Psoas muscle (tissue), 8 donors: Measurements from ENCODE around the gene GALNT5. TPM values are rescaled to one million over a fixed set of nuclear protein-coding genes. Genes with fewer than 3 reads are reported as not detected.

ENCODE experiments used
- ATAC-seq, 4 donors: fragments of 200-7000 bp; cut with Tn5 transposase; one replicate each; pipeline ENCODE4 v1.9.1; 2020; ENCODE audit warnings: moderate library complexity in 3 of 4, mild to moderate bottlenecking in 2 of 4
- DNase-seq, 2 donors: peaks; one replicate each; pipeline ENCODE4 v3.0.0-alpha.2; 2020
- H3K27ac ChIP-seq: fragments of 200-600 bp; one replicate; pipeline ENCODE4 v1.8.0; 2022
- H3K27me3 ChIP-seq, 3 donors: fragments of 200-600 bp in 1 of 3; one replicate each; pipeline versions ENCODE4 v1.6.1 to v1.8.0; 2013 to 2022; ENCODE audit warnings: low read length in 2 of 3, mild to moderate bottlenecking in 2 of 3, moderate library complexity in 1 of 3; ENCODE audit not compliant: insufficient read depth in 3 of 3
- H3K36me3 ChIP-seq, 2 donors: fragments of 200-600 bp in 1 of 2; one replicate each; pipeline versions ENCODE4 v1.6.1 to v1.8.0; 2013 to 2022; ENCODE audit warnings: low read depth in 1 of 2, mild to moderate bottlenecking in 1 of 2, moderate library complexity in 1 of 2; ENCODE audit not compliant: insufficient read depth in 1 of 2
- H3K4me1 ChIP-seq: fragments of 200-600 bp; one replicate; pipeline ENCODE4 v1.8.0; 2022
- H3K4me3 ChIP-seq: fragments of 200-600 bp; one replicate; pipeline ENCODE4 v1.8.0; 2022; ENCODE audit warnings: mild to moderate bottlenecking
- H3K9me3 ChIP-seq: fragments of 200-600 bp; one replicate; pipeline ENCODE4 v1.8.0; 2022
- CTCF ChIP-seq: fragments of 200-600 bp; IDR thresholded peaks from one replicate; pipeline ENCODE4 v1.8.0; 2022; ENCODE audit warnings: antibody characterized with exemption
- WGBS, 3 donors: extraction: QIAGEN DNeasy Blood & Tissue Kit; methylation state at CpG; one replicate each; pipeline versions ENCODE4 v1.1.6 to v1.1.7; 2013; 5-methylcytosine and 5-hydroxymethylcytosine counted together
- intact Hi-C, 2 donors: fragments of 100-400 bp; cut with DNase I; formaldehyde crosslinking; loops; one replicate each; pipeline versions ENCODE4 v1.11.0 to v1.14.2; 2022
- polyA plus RNA-seq, 3 donors: library from polyadenylated mRNA; stranded (reverse); fragments of 200-250 nt; gene quantifications; one replicate each; pipeline ENCODE4 v1.2.3, GENCODE V29; 2013
- total RNA-seq, 4 donors: library from RNA; stranded (reverse); fragmentation: NEBNext Ultra II Directional in 2 of 4; extraction: Animal tissue kit (Norgen Biotek cat#: 25700) in 2 of 4; gene quantifications; one replicate each; pipeline versions ENCODE4 v1.2.1 to v1.2.4, GENCODE V29; 2021 to 2023
- donor health status: healthy with polysubstance abuse.
- donor health status: DM: no; HTN: no; CAD: no; lungs with moderate emphysema.
- donor health status: Bipolar disorder and iron deficiency.
- donor health status: healthy.
- donor health status: DM: yes; HTN: yes; CAD: no.
- donor health status: DM: no; HTN: no; CAD: no.
- donor health status: DM: no; HTN: no; CAD: no.
- donor health status: DM: yes; HTN: yes; CAD: no.

The GALNT5 gene
- total and polyA plus RNA-seq, 7 donors, result under 0.01 to 0.06 TPM; not detected in 5

- no peaks in the 10 kb centered on the region for H3K36me3 ChIP-seq
- H3K4me3 ChIP-seq, result no peak overlapping the region
- intact Hi-C loops, result no loop called here
- no peaks in the 10 kb centered on the region for H3K27me3 ChIP-seq
- no peak for ATAC-seq
- no peak for DNase-seq
- no peak for TF ChIP-seq CTCF
- H3K9me3 ChIP-seq, result no peaks in the 10 kb centered on the region
- H3K27ac ChIP-seq, result no peak overlapping the region
- H3K4me1 ChIP-seq, result no peaks in the 10 kb centered on the region
These were observed 28.6 kb upstream of the GALNT5 start for GRCh38 chr2:157228946-157229345.

GRCh38 chr2:157229572-157229971 lies 27.9 kb upstream of the GALNT5 start:
- TF ChIP-seq CTCF, result no peak
- no peak for DNase-seq
- no peaks in the 10 kb centered on the region for H3K27me3 ChIP-seq
- intact Hi-C loops, result no loop called here
- no peaks in the 10 kb centered on the region for H3K36me3 ChIP-seq
- no peak overlapping the region for H3K27ac ChIP-seq
- no peak for ATAC-seq
- no peaks in the 10 kb centered on the region for H3K9me3 ChIP-seq
- no peak overlapping the region for H3K4me3 ChIP-seq
- WGBS, 3 donors, result 64 to 76% (median 70%) methylated on average over 2 of the region's 2 CpGs
- no peaks in the 10 kb centered on the region for H3K4me1 ChIP-seq

- no peaks in the 10 kb centered on the region for H3K9me3 ChIP-seq
- intact Hi-C loops, result no loop called here
- DNase-seq, result no peak
- H3K36me3 ChIP-seq, result no peaks in the 10 kb centered on the region
- H3K4me3 ChIP-seq, result no peak overlapping the region
- ATAC-seq, result no peak
- no peaks in the 10 kb centered on the region for H3K4me1 ChIP-seq
- TF ChIP-seq CTCF, result no peak
- H3K27ac ChIP-seq, result no peak overlapping the region
- H3K27me3 ChIP-seq, result no peaks in the 10 kb centered on the region
These were observed 26.0 kb upstream of the GALNT5 start for GRCh38 chr2:157231476-157231875.

GRCh38 chr2:157233506-157233905 lies 24.0 kb upstream of the GALNT5 start:
- no peak for TF ChIP-seq CTCF
- intact Hi-C loops, result no loop called here
- no peak overlapping the region for H3K4me3 ChIP-seq

GRCh38 chr2:157236404-157236803 lies 21.1 kb upstream of the GALNT5 start:
- Histone ChIP-seq H3K27me3 (no peaks in the 10 kb centered on the region), H3K27ac (no peak overlapping the region), H3K4me3 (no peak overlapping the region), H3K36me3 (no peaks in the 10 kb centered on the region), H3K4me1 (no peaks in the 10 kb centered on the region), H3K9me3 (no peaks in the 10 kb centered on the region)
- ATAC-seq, result no peak
- DNase-seq, result no peak
- intact Hi-C loops, result no loop called here
- WGBS, 3 donors, result 85 to 92% (median 90%) methylated on average over 2 of the region's 2 CpGs
- no peak for TF ChIP-seq CTCF

More at GRCh38 chr2:157233506-157233905, 24.0 kb upstream of the GALNT5 start:
- Histone ChIP-seq H3K27me3 (no peaks in the 10 kb centered on the region), H3K9me3 (no peaks in the 10 kb centered on the region), H3K27ac (no peak overlapping the region), H3K4me1 (no peaks in the 10 kb centered on the region), H3K36me3 (no peaks in the 10 kb centered on the region)
- 81 to 84% (median 83%) methylated on average over 4 of the region's 4 CpGs for WGBS, 3 donors
- DNase-seq (no peak), ATAC-seq (no peak)
